Endothelial cell of umbilical vein (primary cell): Measurements from ENCODE around the gene E2F2. TPM values are rescaled to one million over a fixed set of nuclear protein-coding genes. Genes with fewer than 3 reads are reported as not detected.

Experiments used
- polyA plus RNA-seq, 4 experiments: library from polyadenylated mRNA; depleted of rRNA in 3 of 4; stranded (reverse) in 3 of 4; unstranded in 1 of 4; fragments of >200 nt; gene quantifications; 2 replicates each; pipeline versions ENCODE4 v1.2.1 to v1.2.3, GENCODE V29; 2011 to 2012; ENCODE audit warnings: missing spikeins in 1 of 4
- total RNA-seq: library from RNA; stranded (reverse); gene quantifications from 2 replicates; pipeline ENCODE4 v1.2.3, GENCODE V29; 2021

E2F2 gene
- total and polyA plus RNA-seq, 2 donors (not counting 3 experiments of a cell fraction or from before 2014, with no cell fraction given): 1.1 to 5.6 TPM

Other genes with a start within 250 kb of the E2F2 start
- gene HNRNPR, start 186.9 kb downstream of the E2F2 start, total RNA-seq: 165 and 171 TPM in 2 replicates
- 67.6 and 111 TPM in 2 replicates for gene HNRNPR, start 186.9 kb downstream of the E2F2 start, polyA plus RNA-seq
- 12.5 and 14.0 TPM in 2 replicates for gene ZNF436, start 161.4 kb downstream of the E2F2 start, total RNA-seq
- 5.7 and 6.5 TPM in 2 replicates for gene ZNF436, start 161.4 kb downstream of the E2F2 start, polyA plus RNA-seq
- 3.4 and 3.7 TPM in 2 replicates for gene TCEA3, start 106.5 kb downstream of the E2F2 start, total RNA-seq
- gene TCEA3, start 106.5 kb downstream of the E2F2 start, polyA plus RNA-seq: 0.75 and 1.5 TPM in 2 replicates
- 14.2 and 15.5 TPM in 2 replicates for gene ASAP3, start 47.1 kb downstream of the E2F2 start, total RNA-seq
- gene ASAP3, start 47.1 kb downstream of the E2F2 start, polyA plus RNA-seq: 12.5 and 14.8 TPM in 2 replicates
- 277 and 310 TPM in 2 replicates for gene ID3, start 28.3 kb upstream of the E2F2 start, total RNA-seq
- 783 and 971 TPM in 2 replicates for gene ID3, start 28.3 kb upstream of the E2F2 start, polyA plus RNA-seq
- gene RPL11, start 160.6 kb upstream of the E2F2 start, total RNA-seq: 1,084 and 1,169 TPM in 2 replicates
- 656 and 861 TPM in 2 replicates for gene RPL11, start 160.6 kb upstream of the E2F2 start, polyA plus RNA-seq
- gene ELOA, start 212.2 kb upstream of the E2F2 start, total RNA-seq: 41.0 and 42.6 TPM in 2 replicates
- gene ELOA, start 212.2 kb upstream of the E2F2 start, polyA plus RNA-seq: 10.8 and 11.9 TPM in 2 replicates
- 35.8 and 42.5 TPM in 2 replicates for gene PITHD1, start 247.2 kb upstream of the E2F2 start, total RNA-seq
- gene PITHD1, start 247.2 kb upstream of the E2F2 start, polyA plus RNA-seq: 31.5 and 43.1 TPM in 2 replicates